NCI-H510A (cell line): ENCODE measurements around the gene NF1.
"Not testable (repeated sequence)": the region's sequence is repeated elsewhere in the genome, so short reads cannot be mapped to it uniquely, and the experiment has no call there.

ENCODE experiments used
- DNase-seq: peaks from one replicate; lab custom pipeline; 2025; lab: John Stamatoyannopoulos, UW

The NF1 gene

GRCh38 chr17:31130286-31131224, 35.8 kb downstream of the NF1 start:
- DNase-seq, result no peak

- DNase-seq, result no peak
Observed at GRCh38 chr17:31131299-31131698, 36.5 kb downstream of the NF1 start.

- DNase-seq, result no peak
Observed at GRCh38 chr17:31132977-31133376, 38.2 kb downstream of the NF1 start.

GRCh38 chr17:31134576-31134975, 39.8 kb downstream of the NF1 start:
- no peak for DNase-seq

- no peak for DNase-seq
Observed at GRCh38 chr17:31136319-31136718, 41.5 kb downstream of the NF1 start.

- DNase-seq, result no peak
Observed at GRCh38 chr17:31140111-31140510, 45.3 kb downstream of the NF1 start.

DNA sequence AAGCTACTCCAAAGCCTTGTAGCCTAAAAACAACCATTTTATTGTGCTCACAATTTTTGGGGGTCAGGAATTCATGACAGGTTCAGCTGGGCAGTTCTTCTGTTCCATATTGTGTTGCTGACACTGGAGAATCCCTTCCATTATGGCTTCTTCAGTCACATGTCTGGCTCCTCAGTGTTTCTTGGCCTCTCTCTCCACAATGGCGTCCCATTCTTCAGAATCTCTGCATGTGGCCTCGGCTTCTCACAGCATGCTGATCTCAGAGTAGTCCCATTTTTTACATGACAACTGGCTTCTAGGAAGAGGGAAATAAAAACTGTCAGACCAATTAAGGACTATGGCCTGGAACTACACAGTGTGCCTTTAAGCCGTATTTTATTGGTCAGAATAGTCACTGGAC, 49.7 kb downstream of the NF1 start:
- no peak for DNase-seq

DNA sequence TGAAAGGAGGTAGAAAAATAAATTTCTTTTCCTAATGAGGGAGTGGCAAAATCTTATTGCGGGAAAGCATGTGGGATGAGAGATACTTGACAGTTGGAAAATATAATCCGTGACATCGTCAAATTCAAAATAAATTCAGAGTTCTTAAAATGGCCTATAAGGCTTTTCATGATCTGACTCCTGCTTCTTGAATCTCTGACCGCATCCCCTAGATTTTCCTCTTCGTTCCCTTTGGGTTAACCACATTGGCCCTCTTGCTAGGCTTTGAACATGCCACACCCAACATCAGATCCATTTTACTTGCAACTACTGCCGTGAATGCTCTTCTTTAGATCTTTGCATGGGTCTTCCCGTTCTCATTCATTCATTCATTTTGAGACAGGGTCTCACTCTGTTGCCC, 50.1 kb downstream of the NF1 start:
- DNase-seq, result no peak

DNA sequence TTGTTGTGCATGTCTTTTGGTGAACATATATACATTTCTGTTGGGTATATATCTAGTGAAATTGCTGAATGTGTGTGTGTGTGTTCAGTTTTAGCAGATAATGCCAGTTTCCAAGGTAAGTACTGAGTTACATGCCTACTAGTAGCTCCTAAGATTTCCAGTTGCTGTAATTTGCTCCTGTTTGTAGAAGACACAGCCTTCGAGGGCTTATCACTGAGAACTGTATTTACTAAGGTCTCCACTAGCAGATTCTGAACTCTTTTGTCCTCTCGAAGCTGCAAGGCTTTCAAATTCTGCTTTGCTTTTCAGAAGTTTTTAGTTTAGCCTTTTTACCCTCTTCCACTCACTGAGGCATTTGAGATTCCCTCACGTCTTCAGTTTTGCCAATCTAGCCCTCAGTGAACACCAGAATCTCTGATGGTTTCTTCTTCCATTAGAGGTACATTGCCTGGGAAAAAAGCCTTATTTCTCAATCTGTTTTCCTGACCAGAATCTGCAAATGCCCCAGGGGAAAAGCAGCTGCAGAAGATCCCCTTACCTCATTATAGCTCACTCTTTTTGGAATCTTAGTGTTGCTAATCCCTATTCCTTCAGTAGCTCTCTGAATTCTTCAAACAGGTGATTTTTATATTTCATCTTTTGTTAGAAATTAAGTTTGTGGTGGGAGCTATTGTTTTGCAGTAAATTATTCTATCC, 52.9 kb downstream of the NF1 start:
- no peak for DNase-seq

DNA sequence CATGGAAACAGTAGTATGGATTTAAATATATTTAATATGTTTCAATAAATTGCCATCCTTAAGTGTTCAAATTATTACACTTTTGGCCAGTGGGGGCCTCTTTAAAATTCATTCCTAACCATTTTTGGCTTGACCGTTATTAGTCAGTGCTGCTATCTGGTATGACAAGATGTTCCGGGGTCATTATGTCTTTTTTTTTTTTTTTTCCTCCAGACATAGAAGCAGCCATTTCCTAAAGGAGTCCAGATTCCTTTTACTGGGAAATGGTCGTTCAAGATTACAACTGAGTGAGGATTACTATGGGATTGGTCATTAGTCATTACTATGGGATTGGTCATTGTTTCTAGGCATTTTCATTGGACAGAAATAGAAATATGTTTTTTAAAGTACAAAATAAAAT, 53.4 kb downstream of the NF1 start:
- no peak for DNase-seq

- DNase-seq, result no peak
Observed at GRCh38 chr17:31152271-31152670, 57.5 kb downstream of the NF1 start.

DNA sequence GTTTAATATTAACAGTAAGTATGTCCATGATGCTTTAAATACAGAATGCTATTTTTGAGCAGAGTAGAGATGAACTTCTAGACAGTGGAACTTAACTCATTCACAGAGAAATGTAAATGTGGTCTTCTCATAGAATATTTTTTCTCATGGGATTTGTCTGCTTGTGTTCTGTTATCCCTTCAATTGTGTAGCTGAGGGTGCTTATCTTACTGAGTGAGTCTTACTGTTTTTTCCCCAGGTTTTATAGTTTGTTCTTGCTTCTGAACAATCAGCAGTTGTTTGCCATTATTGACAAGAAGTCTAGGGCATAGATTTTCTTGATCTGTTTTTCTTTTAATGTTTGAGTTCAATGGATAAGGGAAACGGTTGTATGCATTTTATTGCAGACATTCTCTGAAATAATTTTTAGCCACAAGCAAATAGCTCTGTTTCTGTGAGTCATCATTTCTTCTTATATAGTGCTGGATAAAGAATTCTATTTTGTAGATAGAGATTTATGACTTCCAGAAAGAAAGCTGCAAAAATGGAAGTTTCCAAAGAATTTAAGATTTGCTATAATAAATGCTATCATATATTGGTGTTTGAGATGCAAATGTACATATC, 60.5 kb downstream of the NF1 start:
- no peak for DNase-seq

DNA sequence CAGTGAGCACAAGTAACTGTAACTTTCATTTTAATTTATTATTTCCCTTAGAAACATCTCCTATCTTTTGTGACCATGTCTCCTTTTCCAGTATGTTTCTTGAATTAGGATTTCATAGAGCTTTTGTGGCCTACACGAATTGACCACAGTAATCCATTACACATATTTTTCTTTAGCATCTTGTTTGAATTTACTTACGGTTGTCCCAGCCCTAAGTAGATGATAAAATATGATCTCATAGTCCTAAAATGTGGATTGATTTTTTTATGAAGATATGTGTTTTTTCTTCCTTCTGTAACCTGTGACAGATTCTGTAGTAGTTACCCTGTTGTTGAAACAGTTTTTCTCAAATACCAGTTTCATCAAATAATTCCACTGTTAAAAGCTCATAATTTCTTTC, 61.5 kb downstream of the NF1 start:
- no peak for DNase-seq

- not testable (repeated sequence) for DNase-seq
Observed at GRCh38 chr17:31156864-31157263, 62.1 kb downstream of the NF1 start.

DNA sequence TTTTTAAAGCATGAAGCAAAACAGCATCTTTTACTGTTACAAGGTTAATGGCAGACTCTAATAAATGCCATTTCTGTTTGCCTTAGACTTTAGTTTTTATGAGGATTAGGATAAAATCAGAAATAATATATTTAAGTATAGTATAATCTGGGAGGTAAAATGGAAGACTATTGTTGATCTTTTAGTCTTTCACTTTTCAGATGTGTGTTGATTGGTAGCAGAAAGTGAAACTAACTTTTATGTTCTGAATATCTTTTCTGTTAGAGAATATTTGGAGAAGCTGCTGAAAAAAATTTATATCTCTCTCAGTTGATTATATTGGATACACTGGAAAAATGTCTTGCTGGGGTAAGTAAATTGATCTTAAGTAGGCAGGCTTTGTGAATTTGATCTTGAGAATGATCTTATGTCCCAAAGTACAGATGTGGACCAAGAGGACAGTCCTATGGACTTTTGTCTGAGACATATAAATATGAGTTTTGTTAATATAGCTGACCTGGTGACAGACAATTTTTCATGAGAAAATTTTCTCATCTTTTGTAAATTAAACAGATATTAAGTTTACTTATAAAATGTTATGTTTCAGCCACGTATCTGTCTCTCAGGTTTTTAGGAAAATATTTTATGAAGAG, 64.1 kb downstream of the NF1 start:
- DNase-seq, result no peak

GRCh38 chr17:31163091-31163781, 68.5 kb downstream of the NF1 start:
- no peak for DNase-seq

DNA sequence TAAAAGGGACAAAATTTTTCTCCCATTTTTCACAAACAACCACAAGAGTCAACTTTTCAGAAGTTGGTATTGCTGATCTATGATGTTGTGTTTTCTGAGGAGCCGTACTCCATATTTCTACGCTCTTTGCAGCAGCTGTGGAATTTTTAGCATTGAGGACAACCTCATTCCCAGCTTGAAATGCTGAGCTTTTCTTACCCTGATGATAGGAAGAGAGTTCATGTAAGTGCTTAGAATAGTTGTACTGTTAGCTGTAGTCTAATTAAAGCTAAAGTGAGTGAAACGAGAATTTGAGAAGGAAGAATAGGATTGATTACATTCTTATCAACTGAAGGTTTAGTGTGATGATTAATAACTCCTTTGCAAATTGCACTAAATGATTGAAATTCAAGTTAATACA, 72.3 kb downstream of the NF1 start:
- no peak for DNase-seq

DNA sequence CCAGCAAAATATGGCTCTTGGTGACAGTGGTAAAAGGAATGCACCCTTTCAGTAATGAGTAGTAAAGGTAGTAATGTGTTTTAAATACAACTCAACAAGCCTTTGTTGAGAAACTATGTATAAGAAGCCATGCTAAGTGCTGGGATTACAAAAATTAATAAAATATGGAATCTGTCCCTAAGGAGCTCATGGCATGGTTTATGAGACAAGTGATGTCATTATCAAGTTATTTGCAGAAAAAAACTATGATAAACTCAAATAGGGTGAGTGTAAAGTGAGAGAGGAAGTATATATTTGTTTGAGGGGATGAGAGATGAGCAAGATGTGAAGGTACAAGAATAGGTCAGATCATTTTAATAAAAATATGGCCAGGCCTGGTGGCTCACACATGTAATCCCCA, 76.9 kb downstream of the NF1 start:
- DNase-seq, result no peak

GRCh38 chr17:31172388-31172787, 77.6 kb downstream of the NF1 start:
- DNase-seq, result no peak

- DNase-seq, result no peak
Observed at GRCh38 chr17:31174215-31174614, 79.4 kb downstream of the NF1 start.

DNA sequence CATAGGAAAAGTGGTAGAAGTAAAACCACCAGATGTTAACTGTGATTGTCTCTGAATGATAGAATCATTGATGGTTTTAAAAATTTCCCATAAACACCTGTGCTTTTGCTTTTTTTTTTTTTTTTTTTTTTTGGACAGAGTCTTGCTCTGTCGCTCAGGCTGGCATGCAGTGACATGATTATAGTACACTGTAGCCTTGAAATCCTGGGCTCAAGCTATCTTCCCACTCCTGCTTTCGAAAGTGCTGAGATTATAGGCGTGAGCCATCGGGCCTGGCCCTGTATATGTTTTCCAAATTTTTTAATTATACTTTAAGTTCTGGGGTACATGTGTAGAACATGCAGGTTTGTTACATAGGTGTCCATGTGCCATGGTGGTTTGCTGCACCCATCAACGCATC, 80.5 kb downstream of the NF1 start:
- DNase-seq, result no peak

GRCh38 chr17:31176143-31176542, 81.4 kb downstream of the NF1 start:
- DNase-seq, result not testable (repeated sequence)
